ENCODE results near the gene TSHZ1. TPM values are rescaled to one million over a fixed set of nuclear protein-coding genes. Genes with fewer than 3 reads are reported as not detected.

The TSHZ1 gene
- total and polyA plus RNA-seq, 5 donors from 2014 or later, result 1.1 to 16.4 (median 1.5) TPM

DNA sequence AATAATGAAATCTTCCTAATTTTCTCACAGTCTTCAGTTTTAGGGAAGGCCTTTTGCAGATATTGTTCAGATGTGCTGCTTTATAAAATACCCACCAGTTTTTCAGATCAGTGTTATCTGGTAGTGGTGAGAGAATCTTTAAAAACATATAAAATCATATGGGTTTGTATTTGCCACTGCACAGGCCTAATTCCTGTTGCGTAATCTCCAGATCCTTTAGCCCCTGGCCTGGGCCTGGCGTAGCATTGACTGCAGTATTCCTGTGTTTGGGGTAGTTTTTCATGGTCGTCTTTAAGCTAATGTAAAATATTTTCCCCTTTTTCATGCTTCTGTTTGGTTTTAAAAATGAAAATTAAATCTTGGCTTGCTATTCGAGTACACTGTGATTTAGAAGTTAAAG is 43.2 kb downstream of the TSHZ1 start:
- H3K27me3 Mint-ChIP-seq, result no peaks in the 10 kb centered on the region
- no peak for DNase-seq
- no peak for ATAC-seq (ENCODE audit: low read depth in 2 of 2)
- no peaks in the 10 kb centered on the region for H3K9me3 Mint-ChIP-seq
- no peaks in the 10 kb centered on the region for H3K36me3 Mint-ChIP-seq
- no peak overlapping the region for H3K4me3 Mint-ChIP-seq
- peak overlapping the region in 1 of 3 donors; percentile 14 for H3K27ac Mint-ChIP-seq
- Histone ChIP-seq H3K36me3 (ENCODE audit: control insufficient read depth, insufficient read depth, low read length) (no peaks in the 10 kb centered on the region), H3K27me3 (ENCODE audit: control insufficient read depth, insufficient read depth, low read length) (no peaks in the 10 kb centered on the region), H3K4me3 (ENCODE audit: low read depth, low read length) (no peak overlapping the region), H3K9me3 (ENCODE audit: control insufficient read depth in 2 of 2, low read length in 2 of 2) (peaks cover 0 to 4% of the 10 kb centered on the region in 2 experiments), H3K4me1 (ENCODE audit: control insufficient read depth, insufficient read depth, low read length, poor library complexity, severe bottlenecking) (peaks cover under 1% of the 10 kb centered on the region), H3K27ac (ENCODE audit: insufficient read depth, low read length, poor library complexity, severe bottlenecking) (no peak overlapping the region)
- H3K4me1 Mint-ChIP-seq, result peaks cover 5 to 45% (median 18%) of the 10 kb centered on the region in 4 donors

- H3K4me3 Mint-ChIP-seq, result no peak overlapping the region
- no peak overlapping the region for H3K27ac Mint-ChIP-seq
- Histone ChIP-seq H3K4me1 (ENCODE audit: control insufficient read depth, insufficient read depth, low read length, poor library complexity, severe bottlenecking) (no peaks in the 10 kb centered on the region), H3K27me3 (ENCODE audit: control insufficient read depth, insufficient read depth, low read length) (no peaks in the 10 kb centered on the region), H3K27ac (ENCODE audit: insufficient read depth, low read length, poor library complexity, severe bottlenecking) (no peak overlapping the region), H3K36me3 (ENCODE audit: control insufficient read depth, insufficient read depth, low read length) (no peaks in the 10 kb centered on the region), H3K4me3 (ENCODE audit: low read depth, low read length) (no peak overlapping the region), H3K9me3 (ENCODE audit: control insufficient read depth in 2 of 2, low read length in 2 of 2) (no peaks in the 10 kb centered on the region)
- DNase-seq (no peak), ATAC-seq (ENCODE audit: low read depth in 2 of 2) (no peak)
- no peaks in the 10 kb centered on the region for H3K9me3 Mint-ChIP-seq
- H3K36me3 Mint-ChIP-seq, result no peaks in the 10 kb centered on the region
- no peaks in the 10 kb centered on the region for H3K27me3 Mint-ChIP-seq
- H3K4me1 Mint-ChIP-seq, result peaks cover 5 to 38% (median 19%) of the 10 kb centered on the region in 4 donors
Measured at GRCh38 chr18:75255094-75255493, 44.5 kb downstream of the TSHZ1 start.

DNA sequence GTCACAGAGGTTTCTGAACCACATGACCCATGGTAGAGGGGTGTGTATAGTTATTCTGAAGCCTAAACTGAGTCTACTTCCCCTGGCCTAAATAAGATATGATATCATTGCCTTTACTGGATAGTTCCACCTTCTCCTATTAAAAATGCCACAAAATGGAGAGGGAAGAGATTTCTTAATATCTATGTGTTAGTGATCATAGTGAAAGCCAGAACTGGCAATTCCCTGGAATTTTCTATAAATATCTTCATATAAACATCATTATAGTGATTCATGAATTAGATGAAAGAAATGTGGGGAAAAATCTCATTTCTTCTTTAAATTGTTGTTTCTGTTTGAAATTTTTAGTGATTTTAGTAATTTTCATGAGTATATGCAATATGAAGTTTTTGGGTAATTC is 45.8 kb downstream of the TSHZ1 start:
- Mint-ChIP-seq H3K9me3 (no peaks in the 10 kb centered on the region), H3K27me3 (no peaks in the 10 kb centered on the region), H3K4me3 (no peak overlapping the region), H3K27ac (no peak overlapping the region), H3K36me3 (peaks cover 4% of the 10 kb centered on the region), H3K4me1 (peaks cover 6 to 46% (median 28%) of the 10 kb centered on the region in 4 donors)
- H3K4me3 ChIP-seq (ENCODE audit: low read depth, low read length), result no peak overlapping the region
- H3K4me1 ChIP-seq (ENCODE audit: control insufficient read depth, insufficient read depth, low read length, poor library complexity, severe bottlenecking), result no peaks in the 10 kb centered on the region
- H3K27ac ChIP-seq (ENCODE audit: insufficient read depth, low read length, poor library complexity, severe bottlenecking), result no peak overlapping the region
- ATAC-seq (ENCODE audit: low read depth in 2 of 2) (no peak), DNase-seq (no peak)
- H3K27me3 ChIP-seq (ENCODE audit: control insufficient read depth, insufficient read depth, low read length), result no peaks in the 10 kb centered on the region
- no peaks in the 10 kb centered on the region for H3K36me3 ChIP-seq (ENCODE audit: control insufficient read depth, insufficient read depth, low read length)
- no peaks in the 10 kb centered on the region for H3K9me3 ChIP-seq (ENCODE audit: control insufficient read depth in 2 of 2, low read length in 2 of 2)

- no peaks in the 10 kb centered on the region for H3K27me3 ChIP-seq (ENCODE audit: control insufficient read depth, insufficient read depth, low read length)
- DNase-seq, result no peak
- H3K4me1 Mint-ChIP-seq, result peaks cover 7 to 47% (median 29%) of the 10 kb centered on the region in 4 donors
- H3K4me3 Mint-ChIP-seq, result no peak overlapping the region
- H3K9me3 ChIP-seq (ENCODE audit: control insufficient read depth in 2 of 2, low read length in 2 of 2), result no peaks in the 10 kb centered on the region
- H3K27ac ChIP-seq (ENCODE audit: insufficient read depth, low read length, poor library complexity, severe bottlenecking), result no peak overlapping the region
- no peak overlapping the region for H3K27ac Mint-ChIP-seq
- H3K4me1 ChIP-seq (ENCODE audit: control insufficient read depth, insufficient read depth, low read length, poor library complexity, severe bottlenecking), result no peaks in the 10 kb centered on the region
- H3K36me3 Mint-ChIP-seq, result peaks cover 4% of the 10 kb centered on the region
- no peaks in the 10 kb centered on the region for H3K27me3 Mint-ChIP-seq
- H3K36me3 ChIP-seq (ENCODE audit: control insufficient read depth, insufficient read depth, low read length), result no peaks in the 10 kb centered on the region
- no peaks in the 10 kb centered on the region for H3K9me3 Mint-ChIP-seq
- ATAC-seq (ENCODE audit: low read depth in 2 of 2), result no peak
- H3K4me3 ChIP-seq (ENCODE audit: low read depth, low read length), result no peak overlapping the region
Measured at GRCh38 chr18:75257605-75258004, 47.0 kb downstream of the TSHZ1 start.

GRCh38 chr18:75261430-75262223 is 51.0 kb downstream of the TSHZ1 start:
- Mint-ChIP-seq H3K27ac (peak overlapping the region in 2 of 3 donors; percentile 64 to 86), H3K36me3 (peaks cover 4% of the 10 kb centered on the region), H3K4me1 (peaks cover 7 to 35% (median 23%) of the 10 kb centered on the region in 4 donors), H3K4me3 (peak overlapping the region in 1 of 4 donors; percentile 3), H3K27me3 (no peaks in the 10 kb centered on the region), H3K9me3 (no peaks in the 10 kb centered on the region)
- Histone ChIP-seq H3K4me3 (ENCODE audit: low read depth, low read length) (no peak overlapping the region), H3K27me3 (ENCODE audit: control insufficient read depth, insufficient read depth, low read length) (no peaks in the 10 kb centered on the region), H3K9me3 (ENCODE audit: control insufficient read depth in 2 of 2, low read length in 2 of 2) (no peaks in the 10 kb centered on the region), H3K4me1 (ENCODE audit: control insufficient read depth, insufficient read depth, low read length, poor library complexity, severe bottlenecking) (no peaks in the 10 kb centered on the region), H3K27ac (ENCODE audit: insufficient read depth, low read length, poor library complexity, severe bottlenecking) (no peak overlapping the region), H3K36me3 (ENCODE audit: control insufficient read depth, insufficient read depth, low read length) (no peaks in the 10 kb centered on the region)
- peak; percentile 45 to 58 for ATAC-seq (ENCODE audit: low read depth in 2 of 2)
- DNase-seq, result peak in 1 of 3 donors; percentile 71

DNA sequence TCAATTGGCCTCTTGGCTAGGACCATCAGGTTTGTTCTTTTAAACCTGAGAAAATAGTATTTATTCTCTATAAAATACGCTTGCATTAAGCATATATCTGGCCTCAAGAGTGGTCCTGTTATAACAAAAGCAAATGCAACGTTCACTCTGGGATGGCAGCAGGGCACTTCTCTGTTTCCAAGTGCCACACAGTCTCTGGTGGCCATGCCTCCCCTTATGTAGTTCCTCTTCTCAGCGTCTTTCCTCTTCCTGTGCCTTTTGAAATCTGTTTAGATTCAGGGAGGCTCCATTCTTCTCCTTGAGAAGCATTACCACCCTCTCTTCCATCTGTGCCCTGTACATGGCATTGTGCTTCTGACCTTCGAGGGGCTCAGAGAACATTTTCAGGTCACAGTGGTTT is 51.9 kb downstream of the TSHZ1 start:
- H3K4me3 ChIP-seq (ENCODE audit: low read depth, low read length), result no peak overlapping the region
- H3K27me3 Mint-ChIP-seq, result no peaks in the 10 kb centered on the region
- H3K9me3 ChIP-seq (ENCODE audit: control insufficient read depth in 2 of 2, low read length in 2 of 2), result no peaks in the 10 kb centered on the region
- no peak overlapping the region for H3K27ac ChIP-seq (ENCODE audit: insufficient read depth, low read length, poor library complexity, severe bottlenecking)
- DNase-seq (no peak), ATAC-seq (ENCODE audit: low read depth in 2 of 2) (no peak)
- peaks cover 7 to 37% (median 23%) of the 10 kb centered on the region in 4 donors for H3K4me1 Mint-ChIP-seq
- H3K27ac Mint-ChIP-seq, result peak overlapping the region in 1 of 3 donors; percentile 63
- H3K27me3 ChIP-seq (ENCODE audit: control insufficient read depth, insufficient read depth, low read length), result no peaks in the 10 kb centered on the region
- H3K9me3 Mint-ChIP-seq, result no peaks in the 10 kb centered on the region
- no peaks in the 10 kb centered on the region for H3K36me3 ChIP-seq (ENCODE audit: control insufficient read depth, insufficient read depth, low read length)
- peaks cover 4% of the 10 kb centered on the region for H3K36me3 Mint-ChIP-seq
- H3K4me3 Mint-ChIP-seq, result no peak overlapping the region
- H3K4me1 ChIP-seq (ENCODE audit: control insufficient read depth, insufficient read depth, low read length, poor library complexity, severe bottlenecking), result no peaks in the 10 kb centered on the region

DNA sequence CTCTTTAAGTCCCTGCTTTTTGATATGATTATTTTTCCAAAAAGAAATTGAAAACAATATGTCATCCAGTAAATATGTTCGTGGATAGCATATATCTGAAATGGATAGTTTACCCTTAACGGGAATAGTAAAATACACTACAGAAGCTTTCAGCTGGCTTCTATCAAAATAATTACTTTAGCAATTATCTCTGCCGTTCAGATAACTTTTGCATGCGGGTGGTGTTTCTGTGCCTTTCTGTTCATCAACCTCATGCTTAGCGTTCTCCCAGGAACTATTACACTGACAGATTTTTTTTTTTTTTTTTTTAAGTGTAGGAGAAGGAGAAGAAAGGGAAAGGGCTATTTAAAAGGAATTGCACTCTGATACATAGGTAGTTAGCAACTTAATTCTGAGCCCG is 53.6 kb downstream of the TSHZ1 start:
- Mint-ChIP-seq H3K27me3 (no peaks in the 10 kb centered on the region), H3K4me3 (no peak overlapping the region), H3K4me1 (peaks cover 7 to 42% (median 24%) of the 10 kb centered on the region in 4 donors), H3K27ac (no peak overlapping the region), H3K36me3 (peaks cover 4% of the 10 kb centered on the region), H3K9me3 (no peaks in the 10 kb centered on the region)
- no peak overlapping the region for H3K4me3 ChIP-seq (ENCODE audit: low read depth, low read length)
- no peak for DNase-seq
- no peak overlapping the region for H3K27ac ChIP-seq (ENCODE audit: insufficient read depth, low read length, poor library complexity, severe bottlenecking)
- H3K9me3 ChIP-seq (ENCODE audit: control insufficient read depth in 2 of 2, low read length in 2 of 2), result no peaks in the 10 kb centered on the region
- no peaks in the 10 kb centered on the region for H3K27me3 ChIP-seq (ENCODE audit: control insufficient read depth, insufficient read depth, low read length)
- H3K36me3 ChIP-seq (ENCODE audit: control insufficient read depth, insufficient read depth, low read length), result no peaks in the 10 kb centered on the region
- no peaks in the 10 kb centered on the region for H3K4me1 ChIP-seq (ENCODE audit: control insufficient read depth, insufficient read depth, low read length, poor library complexity, severe bottlenecking)
- no peak for ATAC-seq (ENCODE audit: low read depth in 2 of 2)

Data from CD4-positive, CD25-positive, alpha-beta regulatory T cell (primary cell).